Body of pancreas (tissue), 4 donors: ENCODE data around the gene OR6P1. TPM values are rescaled to one million over a fixed set of nuclear protein-coding genes. Genes with fewer than 3 reads are reported as not detected.

Experiments used
- ATAC-seq: fragments of 150-250 bp; one replicate; pipeline ENCODE4 v1.9.1; 2016
- DNase-seq, 4 donors: peaks; one replicate each; pipeline ENCODE4 v3.0.0-alpha.2; 2019
- H3K27ac ChIP-seq, 4 donors: fragments of 200-600 bp; sonication (generic); 1 replicate in 3 of 4; 2 replicates in 1 of 4; pipeline versions ENCODE4 v1.5.1 to v1.6.1; 2016 to 2019; ENCODE audit warnings: mild to moderate bottlenecking in 1 of 4, mixed read lengths in 1 of 4, moderate library complexity in 1 of 4
- H3K27me3 ChIP-seq, 2 donors: fragments of 200-600 bp; sonication (generic); one replicate each; pipeline ENCODE4 v1.6.0; 2016; ENCODE audit warnings: mild to moderate bottlenecking in 1 of 2
- H3K36me3 ChIP-seq, 2 donors: fragments of 200-600 bp; sonication (generic); replicated peaks in 1 of 2; 2 replicates each; pipeline ENCODE4 v1.5.1; 2016; ENCODE audit warnings: low read depth in 2 of 2; ENCODE audit not compliant: insufficient read depth in 1 of 2
- H3K4me1 ChIP-seq: fragments of 200-600 bp; sonication (generic); one replicate; pipeline ENCODE4 v1.6.0; 2016
- H3K4me3 ChIP-seq, 2 donors: fragments of 200-600 bp; sonication (generic); 1 replicate in 1 of 2; 2 replicates in 1 of 2; pipeline ENCODE4 v1.5.1; 2016 to 2019
- H3K9me3 ChIP-seq, 3 donors: fragments of 200-600 bp; sonication (generic); 1 replicate in 2 of 3; 2 replicates in 1 of 3; pipeline ENCODE4 v1.5.1; 2016
- POLR2A ChIP-seq, 3 donors: fragments of 450-650 bp; IDR thresholded peaks; one replicate each; pipeline ENCODE4 v1.6.1; 2016; ENCODE audit warnings: antibody characterized with exemption in 3 of 3, mild to moderate bottlenecking in 2 of 3
- WGBS, 2 donors: methylation state at CpG; one replicate each; pipeline ENCODE4 v1.1.5; 2017; 5-methylcytosine and 5-hydroxymethylcytosine counted together
- intact Hi-C: fragments of 100-400 bp; cut with DNase I; formaldehyde crosslinking; loops from one replicate; pipeline ENCODE4 v1.15.1; 2023
- total RNA-seq, 2 donors: library from RNA; depleted of rRNA; stranded (reverse); fragments of >200 nt; gene quantifications; one replicate each; pipeline ENCODE4 v1.1.0, GENCODE V29; 2016
- TF ChIP-seq, protein P1 (sequence below), 7 experiments: fragments of 450-650 bp in 4 of 7; fragments of 200-600 bp in 3 of 7; sonication (generic) in 3 of 7; IDR thresholded peaks; one replicate each; pipeline ENCODE4 v1.5.1; 2016 to 2019; ENCODE audit warnings: antibody characterized with exemption in 7 of 7

Gene OR6P1
- total RNA-seq, 2 donors from 2014 or later = not detected

GRCh38 chr1:158521666-158522058 is 48.7 kb downstream of the OR6P1 start:
- Histone ChIP-seq H3K9me3 (no peaks in the 10 kb centered on the region), H3K27me3 (no peaks in the 10 kb centered on the region), H3K4me1 (no peaks in the 10 kb centered on the region), H3K27ac (no peak overlapping the region), H3K36me3 (no peaks in the 10 kb centered on the region), H3K4me3 (no peak overlapping the region)
- intact Hi-C loops = no loop called here
- ATAC-seq (no peak), DNase-seq (no peak)
- TF ChIP-seq POLR2A (IDR thresholded peaks at IDR 0.05) = no peak
- TF ChIP-seq, protein P1, sequence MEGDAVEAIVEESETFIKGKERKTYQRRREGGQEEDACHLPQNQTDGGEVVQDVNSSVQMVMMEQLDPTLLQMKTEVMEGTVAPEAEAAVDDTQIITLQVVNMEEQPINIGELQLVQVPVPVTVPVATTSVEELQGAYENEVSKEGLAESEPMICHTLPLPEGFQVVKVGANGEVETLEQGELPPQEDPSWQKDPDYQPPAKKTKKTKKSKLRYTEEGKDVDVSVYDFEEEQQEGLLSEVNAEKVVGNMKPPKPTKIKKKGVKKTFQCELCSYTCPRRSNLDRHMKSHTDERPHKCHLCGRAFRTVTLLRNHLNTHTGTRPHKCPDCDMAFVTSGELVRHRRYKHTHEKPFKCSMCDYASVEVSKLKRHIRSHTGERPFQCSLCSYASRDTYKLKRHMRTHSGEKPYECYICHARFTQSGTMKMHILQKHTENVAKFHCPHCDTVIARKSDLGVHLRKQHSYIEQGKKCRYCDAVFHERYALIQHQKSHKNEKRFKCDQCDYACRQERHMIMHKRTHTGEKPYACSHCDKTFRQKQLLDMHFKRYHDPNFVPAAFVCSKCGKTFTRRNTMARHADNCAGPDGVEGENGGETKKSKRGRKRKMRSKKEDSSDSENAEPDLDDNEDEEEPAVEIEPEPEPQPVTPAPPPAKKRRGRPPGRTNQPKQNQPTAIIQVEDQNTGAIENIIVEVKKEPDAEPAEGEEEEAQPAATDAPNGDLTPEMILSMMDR (IDR thresholded peaks at IDR 0.05) = no peak
- WGBS, 2 donors = 46 to 59% methylated on average over 2 of the region's 2 CpGs

- Histone ChIP-seq H3K4me3 (no peak overlapping the region), H3K27me3 (no peaks in the 10 kb centered on the region), H3K27ac (no peak overlapping the region), H3K9me3 (no peaks in the 10 kb centered on the region), H3K36me3 (no peaks in the 10 kb centered on the region), H3K4me1 (no peaks in the 10 kb centered on the region)
- TF ChIP-seq, protein P1 (IDR thresholded peaks at IDR 0.05) = no peak
- TF ChIP-seq POLR2A (IDR thresholded peaks at IDR 0.05) = no peak
- ATAC-seq (no peak), DNase-seq (no peak)
- intact Hi-C loops = no loop called here
- WGBS, 2 donors = 54 to 74% methylated on average over 2 to 3 of the region's 3 CpGs
Measured at GRCh38 chr1:158520955-158521665, 49.3 kb downstream of the OR6P1 start.

GRCh38 chr1:158520021-158520420 is 50.4 kb downstream of the OR6P1 start:
- Histone ChIP-seq H3K4me1 (no peaks in the 10 kb centered on the region), H3K9me3 (no peaks in the 10 kb centered on the region), H3K27me3 (no peaks in the 10 kb centered on the region), H3K4me3 (no peak overlapping the region), H3K27ac (no peak overlapping the region), H3K36me3 (no peaks in the 10 kb centered on the region)
- no peak for DNase-seq
- intact Hi-C loops = no loop called here
- no peak for TF ChIP-seq POLR2A (IDR thresholded peaks at IDR 0.05)
- TF ChIP-seq, protein P1 (IDR thresholded peaks at IDR 0.05) = no peak
- no peak for ATAC-seq
- 28 to 32% methylated on average over 1 of the region's 1 CpG for WGBS, 2 donors

- intact Hi-C loops = no loop called here
- H3K27me3 ChIP-seq = no peaks in the 10 kb centered on the region
- H3K4me1 ChIP-seq = no peaks in the 10 kb centered on the region
- H3K4me3 ChIP-seq = no peak overlapping the region
- H3K27ac ChIP-seq = no peak overlapping the region
- ATAC-seq = no peak
- no peaks in the 10 kb centered on the region for H3K9me3 ChIP-seq
- no peaks in the 10 kb centered on the region for H3K36me3 ChIP-seq
- no peak for DNase-seq
- TF ChIP-seq, protein P1 (IDR thresholded peaks at IDR 0.05) = no peak
- TF ChIP-seq POLR2A (IDR thresholded peaks at IDR 0.05) = no peak
Measured at GRCh38 chr1:158516966-158517365, 53.4 kb downstream of the OR6P1 start.

Other genes with a start within 250 kb of the OR6P1 start
- 1 to 10 TPM in 1 of 2 donors, not detected in 1; 1.0 TPM for gene CD1B, start 239.0 kb downstream of the OR6P1 start, total RNA-seq
- gene CD1E, start 216.7 kb downstream of the OR6P1 start, total RNA-seq = under 1 TPM in 1 of 2 donors, not detected in 1; 0.78 TPM
- not detected for gene OR10T2, start 171.1 kb downstream of the OR6P1 start, total RNA-seq
- not detected for gene OR10K2, start 144.3 kb downstream of the OR6P1 start, total RNA-seq
- not detected for gene OR10K1, start 108.7 kb downstream of the OR6P1 start, total RNA-seq
- gene OR10R2, start 98.4 kb downstream of the OR6P1 start, total RNA-seq = not detected
- not detected for gene OR6Y1, start 16.2 kb downstream of the OR6P1 start, total RNA-seq
- gene OR10X1, start 9.3 kb upstream of the OR6P1 start, total RNA-seq = not detected
- gene OR10Z1, start 34.7 kb upstream of the OR6P1 start, total RNA-seq = not detected
- not detected for gene SPTA1, start 116.1 kb upstream of the OR6P1 start, total RNA-seq
- gene OR6K2, start 130.1 kb upstream of the OR6P1 start, total RNA-seq = not detected
- not detected for gene OR6K3, start 150.1 kb upstream of the OR6P1 start, total RNA-seq
- not detected for gene OR6K6, start 184.1 kb upstream of the OR6P1 start, total RNA-seq
- not detected for gene OR6N1, start 201.6 kb upstream of the OR6P1 start, total RNA-seq
- not detected for gene OR6N2, start 210.6 kb upstream of the OR6P1 start, total RNA-seq